Measurements from ENCODE around the gene FGGY. TPM values are rescaled to one million over a fixed set of nuclear protein-coding genes. Genes with fewer than 3 reads are reported as not detected.
"Not testable (repeated sequence)": the region's sequence is repeated elsewhere in the genome, so short reads cannot be mapped to it uniquely, and the experiment has no call there.

The FGGY gene
- total RNA-seq, 2 experiments from 2014 or later, result 11.9 to 13.6 TPM

DNA sequence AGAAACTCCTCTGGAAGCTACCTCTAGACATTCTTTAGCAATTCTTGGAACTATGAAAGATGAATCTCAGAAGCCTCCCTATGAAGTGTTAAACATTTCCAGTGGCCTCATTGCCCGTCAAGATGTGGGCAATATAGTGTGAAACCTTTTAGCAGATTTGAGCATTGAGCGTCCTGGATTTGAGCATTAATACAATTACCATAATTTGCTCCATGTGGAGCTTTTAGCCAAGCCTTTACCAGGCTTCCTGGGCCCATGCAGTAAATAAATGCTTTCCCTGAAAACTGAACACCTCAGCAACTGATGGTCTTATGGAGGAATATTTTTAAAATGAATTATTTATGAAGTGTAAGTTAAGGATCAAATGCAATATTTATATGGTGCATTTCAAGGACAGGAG, 162.0 kb downstream of the FGGY start:
- Mint-ChIP-seq H3K9me3 (peaks cover 7% of the 10 kb centered on the region), H3K36me3 (ENCODE audit: low read depth) (peaks cover 13% of the 10 kb centered on the region), H3K4me3 (no peak overlapping the region), H3K27me3 (no peaks in the 10 kb centered on the region), H3K4me1 (ENCODE audit: low read depth) (peaks cover 5% of the 10 kb centered on the region), H3K27ac (no peak overlapping the region)
- POLR2A ChIA-PET, result no interaction called here
- ATAC-seq, result no peak
- intact Hi-C loops (cut with micrococcal nuclease), result no loop called here
- no peak for DNase-seq
- TF ChIP-seq CTCF (IDR thresholded peaks at IDR 0.05), result no peak
- CTCF ChIA-PET, result interaction anchor here (1.1 kb wide), 1 partner anchor 240 kb away, joined by 3 read pairs; no protein-coding TSS in a partner anchor

DNA sequence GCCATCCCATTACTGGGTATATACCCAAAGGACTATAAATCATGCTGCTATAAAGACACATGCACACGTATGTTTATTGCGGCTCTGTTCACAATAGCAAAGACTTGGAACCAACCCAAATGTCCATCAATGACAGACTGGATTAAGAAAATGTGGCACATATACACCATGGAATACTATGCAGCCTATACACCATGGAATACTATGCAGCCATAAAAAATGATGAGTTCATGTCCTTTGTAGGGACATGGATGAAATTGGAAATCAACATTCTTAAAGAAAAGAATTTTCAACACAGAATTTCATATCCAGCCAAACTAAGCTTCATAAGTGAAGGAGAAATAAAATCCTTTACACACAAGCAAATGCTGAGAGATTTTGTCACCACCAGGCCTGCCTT, 166.0 kb downstream of the FGGY start:
- H3K4me1 Mint-ChIP-seq (ENCODE audit: low read depth); DNase-seq; POLR2A ChIA-PET; H3K4me3 Mint-ChIP-seq; intact Hi-C loops (cut with micrococcal nuclease); CTCF ChIA-PET; H3K27me3 Mint-ChIP-seq; H3K27ac Mint-ChIP-seq; ATAC-seq: not testable (repeated sequence)
- Mint-ChIP-seq H3K36me3 (ENCODE audit: low read depth) (peaks cover 13% of the 10 kb centered on the region), H3K9me3 (peaks cover 16% of the 10 kb centered on the region)

- POLR2A ChIA-PET, result not testable (repeated sequence)
Measured at GRCh38 chr1:59465478-59465877, 168.6 kb downstream of the FGGY start.

DNA sequence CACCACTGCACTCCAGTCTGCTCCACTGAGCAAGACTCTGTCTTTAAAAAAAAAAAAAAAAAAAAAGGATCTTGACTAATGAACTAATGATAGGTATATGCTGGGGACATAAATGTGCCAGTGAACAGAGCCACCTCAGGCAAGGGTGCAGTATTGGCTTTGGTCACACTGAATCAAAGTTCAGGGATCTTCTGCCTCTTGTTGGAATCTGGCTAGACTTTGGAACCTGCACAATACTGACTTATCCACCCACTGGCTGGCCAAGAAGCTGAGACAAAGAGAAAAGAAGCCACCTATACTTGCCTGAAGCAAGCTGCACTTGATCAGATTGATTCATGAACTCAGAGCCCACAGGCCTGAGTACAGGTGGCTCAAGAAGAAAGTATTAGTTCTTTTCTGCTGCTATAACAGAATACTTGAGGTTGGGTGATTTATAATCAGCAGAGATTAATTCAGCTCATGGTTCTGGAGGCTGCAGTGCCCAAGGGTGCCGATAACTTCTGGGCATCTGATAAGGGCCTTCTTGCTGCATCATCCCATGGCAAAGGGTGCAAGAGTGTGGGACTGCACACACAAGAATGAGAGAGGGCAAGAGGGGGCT, 172.0 kb downstream of the FGGY start:
- DNase-seq (no peak), ATAC-seq (no peak)
- Mint-ChIP-seq H3K4me3 (no peak overlapping the region), H3K9me3 (peaks cover 13% of the 10 kb centered on the region), H3K4me1 (ENCODE audit: low read depth) (peaks cover 5% of the 10 kb centered on the region), H3K36me3 (ENCODE audit: low read depth) (peaks cover 10% of the 10 kb centered on the region), H3K27ac (no peak overlapping the region), H3K27me3 (no peaks in the 10 kb centered on the region)
- TF ChIP-seq CTCF (IDR thresholded peaks at IDR 0.05), result no peak
- intact Hi-C loops (cut with micrococcal nuclease), result no loop called here
- ChIA-PET POLR2A (no interaction called here), CTCF (no interaction called here)

More at GRCh38 chr1:59465478-59465877, 168.6 kb downstream of the FGGY start:
- H3K4me3 Mint-ChIP-seq; H3K27me3 Mint-ChIP-seq; ATAC-seq; H3K27ac Mint-ChIP-seq; H3K4me1 Mint-ChIP-seq (ENCODE audit: low read depth); CTCF ChIA-PET; DNase-seq; intact Hi-C loops (cut with micrococcal nuclease): not testable (repeated sequence)
- H3K36me3 Mint-ChIP-seq (ENCODE audit: low read depth), result peaks cover 13% of the 10 kb centered on the region
- H3K9me3 Mint-ChIP-seq, result peaks cover 16% of the 10 kb centered on the region

DNA sequence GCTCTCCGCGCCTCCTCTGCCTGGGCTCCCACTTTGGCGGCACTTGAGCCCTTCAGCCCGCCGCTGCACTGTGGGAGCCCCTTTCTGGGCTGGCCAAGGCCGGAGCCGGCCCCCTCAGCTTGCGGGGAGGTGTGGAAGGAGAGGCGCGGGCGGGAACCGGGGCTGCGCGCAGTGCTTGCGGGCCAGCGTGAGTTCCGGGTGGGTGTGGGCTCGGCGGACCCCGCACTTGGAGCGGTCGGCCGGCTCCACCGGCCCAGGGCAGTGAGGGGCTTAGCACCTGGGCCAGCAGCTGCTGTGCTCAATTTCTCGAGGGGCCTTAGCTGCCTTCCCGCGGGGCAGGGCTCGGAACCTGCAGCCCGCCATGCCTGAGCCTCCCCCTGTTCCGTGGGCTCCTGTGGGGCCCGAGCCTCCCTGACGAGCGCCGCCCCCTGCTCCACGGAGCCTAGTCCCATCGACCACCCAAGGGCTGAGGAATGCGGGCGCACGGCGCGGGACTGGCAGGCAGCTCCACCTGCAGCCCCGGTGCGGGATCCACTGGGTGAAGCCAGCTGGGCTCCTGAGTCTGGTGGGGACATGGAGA, 175.2 kb downstream of the FGGY start:
- H3K27me3 Mint-ChIP-seq, H3K9me3 Mint-ChIP-seq: not testable (repeated sequence)

DNA sequence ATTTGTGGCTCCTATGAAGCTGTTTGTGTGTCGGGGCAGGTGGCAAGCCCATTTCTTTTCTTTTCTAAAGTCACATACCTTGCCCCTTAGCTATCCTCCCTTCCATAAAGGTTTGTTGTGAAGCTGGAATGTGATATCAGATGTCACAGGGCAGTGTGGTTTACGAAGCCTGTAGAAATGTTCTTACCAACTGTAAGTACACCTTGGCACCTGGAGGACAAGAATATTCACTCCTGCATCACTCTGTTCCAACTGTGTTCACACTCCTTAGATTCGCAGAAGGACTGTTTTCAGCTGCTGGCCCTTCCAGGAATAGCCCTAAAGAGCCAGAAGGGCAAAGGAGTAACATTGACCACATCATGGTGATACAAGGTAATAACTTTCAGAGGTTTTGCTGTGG, 176.9 kb downstream of the FGGY start:
- peaks cover 16% of the 10 kb centered on the region for H3K36me3 Mint-ChIP-seq (ENCODE audit: low read depth)
- intact Hi-C loops (cut with micrococcal nuclease), result no loop called here
- CTCF ChIA-PET, result interaction anchor here (1.3 kb wide), 1 partner anchor 225 kb away, joined by 3 read pairs; no protein-coding TSS in a partner anchor
- H3K4me1 Mint-ChIP-seq (ENCODE audit: low read depth), result peaks cover 36% of the 10 kb centered on the region
- POLR2A ChIA-PET, result no interaction called here
- H3K27me3 Mint-ChIP-seq, result no peaks in the 10 kb centered on the region
- peak overlapping the region; percentile 7 for H3K27ac Mint-ChIP-seq
- no peak for ATAC-seq
- DNase-seq, result no peak
- H3K9me3 Mint-ChIP-seq, result peaks cover 5% of the 10 kb centered on the region
- no peak overlapping the region for H3K4me3 Mint-ChIP-seq
- TF ChIP-seq CTCF (IDR thresholded peaks at IDR 0.05), result no peak

More for the DNA sequence above, 175.2 kb downstream of the FGGY start:
- H3K27ac Mint-ChIP-seq; ATAC-seq; H3K4me3 Mint-ChIP-seq; POLR2A ChIA-PET; CTCF ChIA-PET; DNase-seq; intact Hi-C loops (cut with micrococcal nuclease): not testable (repeated sequence)
- Mint-ChIP-seq H3K4me1 (ENCODE audit: low read depth) (peaks cover 29% of the 10 kb centered on the region), H3K36me3 (ENCODE audit: low read depth) (peaks cover 17% of the 10 kb centered on the region)
